ENCODE results near the gene HOXC9. TPM values are rescaled to one million over a fixed set of nuclear protein-coding genes. Genes with fewer than 3 reads are reported as not detected.

Gene HOXC9
- total RNA-seq, 4 donors from 2014 or later: 1.7 to 13.2 (median 1.9) TPM; not detected in 1

GRCh38 chr12:53952871-53953734, 46.9 kb upstream of the HOXC9 start:
- H3K4me3 ChIP-seq: no peak overlapping the region
- H3K27me3 ChIP-seq: peaks cover 0 to 83% of the 10 kb centered on the region in 2 donors
- no peak for DNase-seq
- no peaks in the 10 kb centered on the region for H3K36me3 ChIP-seq
- H3K9me3 ChIP-seq: peaks cover 0 to 10% (median 0%) of the 10 kb centered on the region in 4 donors
- H3K27ac ChIP-seq: no peak overlapping the region
- TF ChIP-seq CTCF (IDR thresholded peaks at IDR 0.05) (no peak), POLR2A (IDR thresholded peaks at IDR 0.05) (no peak)
- H3K4me1 ChIP-seq: peaks cover 0 to 11% (median 2%) of the 10 kb centered on the region in 4 donors

DNA sequence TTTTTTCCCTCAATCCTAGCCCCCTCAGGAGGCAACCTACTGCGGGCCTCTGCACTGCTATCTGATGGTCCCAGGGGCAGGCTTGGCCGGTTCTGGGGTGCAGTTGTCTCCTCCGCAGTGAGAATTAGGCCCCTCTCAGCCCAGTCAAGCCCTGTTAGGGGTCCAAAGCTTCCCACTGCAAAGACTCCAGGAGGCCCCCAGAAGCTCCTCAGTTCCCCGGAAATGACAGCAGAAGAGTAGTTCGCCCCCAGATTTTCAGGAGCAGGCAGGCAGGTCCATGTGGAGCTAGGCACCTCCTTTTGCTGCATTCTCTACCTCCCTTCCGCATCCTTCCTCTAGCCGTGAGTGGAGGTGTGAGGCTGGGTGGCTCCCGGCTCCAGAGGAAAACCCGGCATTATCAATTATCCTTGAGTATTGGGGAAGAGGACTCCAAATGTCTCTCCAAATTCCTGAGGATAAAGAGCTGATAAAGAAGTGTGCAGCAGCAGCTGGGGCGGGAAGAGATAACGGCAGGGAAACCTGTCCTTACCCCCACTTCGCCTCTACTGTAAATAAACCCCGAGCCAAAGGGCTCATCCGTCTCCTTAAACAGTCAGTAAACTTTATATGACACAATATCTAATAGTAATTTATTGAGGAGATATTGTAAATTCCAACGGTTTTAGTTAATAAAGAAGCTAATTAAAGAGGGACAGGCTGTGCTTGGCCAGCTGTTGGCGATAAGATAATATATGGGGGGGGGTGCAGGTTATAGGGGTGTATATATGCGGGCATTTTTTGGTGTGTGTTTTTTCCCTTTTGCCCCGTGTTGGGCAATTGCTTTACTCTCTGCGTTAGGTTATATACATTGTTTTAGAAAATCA, 45.9 kb upstream of the HOXC9 start:
- no peak overlapping the region for H3K27ac ChIP-seq
- no peak for TF ChIP-seq CTCF (IDR thresholded peaks at IDR 0.05)
- no peak for TF ChIP-seq POLR2A (IDR thresholded peaks at IDR 0.05)
- H3K4me1 ChIP-seq: peaks cover 0 to 11% (median 2%) of the 10 kb centered on the region in 4 donors
- no peak for DNase-seq
- peaks cover 0 to 10% (median 0%) of the 10 kb centered on the region in 4 donors for H3K9me3 ChIP-seq
- no peaks in the 10 kb centered on the region for H3K36me3 ChIP-seq
- H3K4me3 ChIP-seq: no peak overlapping the region
- H3K27me3 ChIP-seq: peaks cover 0 to 91% of the 10 kb centered on the region in 2 donors

GRCh38 chr12:53954694-53955035, 45.3 kb upstream of the HOXC9 start, which contains the start of gene HOXC12:
TSS of gene HOXC12 (plus strand) at chr12:53954903. CDS start at chr12:53954930, 27 bp downstream.
- no peaks in the 10 kb centered on the region for H3K36me3 ChIP-seq
- H3K4me1 ChIP-seq: peaks cover 0 to 11% (median 2%) of the 10 kb centered on the region in 4 donors
- no peak within 1 kb of the TSS for H3K4me3 ChIP-seq
- peaks cover 0 to 10% (median 0%) of the 10 kb centered on the region in 4 donors for H3K9me3 ChIP-seq
- H3K27ac ChIP-seq: no peak within 1 kb of the TSS
- TF ChIP-seq POLR2A (IDR thresholded peaks at IDR 0.05): no peak
- TF ChIP-seq CTCF (IDR thresholded peaks at IDR 0.05): no peak
- peaks cover 0 to 94% of the 10 kb centered on the region in 2 donors for H3K27me3 ChIP-seq
- DNase-seq: no peak

DNA sequence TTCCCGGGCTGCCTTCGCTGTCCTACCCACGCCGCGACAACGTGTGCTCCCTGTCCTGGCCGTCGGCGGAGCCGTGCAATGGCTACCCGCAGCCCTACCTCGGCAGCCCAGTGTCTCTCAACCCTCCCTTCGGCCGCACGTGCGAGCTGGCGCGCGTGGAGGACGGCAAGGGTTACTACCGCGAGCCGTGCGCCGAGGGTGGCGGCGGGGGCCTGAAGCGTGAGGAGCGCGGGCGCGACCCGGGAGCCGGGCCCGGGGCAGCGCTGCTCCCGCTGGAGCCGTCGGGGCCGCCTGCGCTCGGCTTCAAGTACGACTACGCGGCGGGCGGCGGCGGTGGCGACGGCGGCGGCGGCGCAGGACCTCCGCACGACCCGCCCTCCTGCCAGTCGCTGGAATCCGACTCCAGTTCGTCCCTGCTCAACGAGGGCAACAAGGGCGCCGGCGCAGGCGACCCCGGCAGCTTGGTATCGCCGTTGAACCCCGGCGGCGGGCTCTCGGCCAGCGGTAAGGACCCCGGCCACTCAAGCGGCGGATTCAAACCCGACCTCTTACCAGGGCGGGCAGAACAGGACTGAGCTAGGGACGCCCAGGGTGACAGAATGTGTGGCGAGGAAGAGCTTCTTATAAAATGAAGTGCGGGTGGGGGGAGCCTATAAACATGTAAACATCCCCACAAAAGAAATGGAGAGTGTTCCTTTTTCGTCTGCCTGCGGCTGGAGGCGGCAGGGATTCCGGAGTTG, 44.8 kb upstream of the HOXC9 start:
- Histone ChIP-seq H3K4me3 (no peak overlapping the region), H3K27me3 (peaks cover 0 to 94% of the 10 kb centered on the region in 2 donors), H3K27ac (no peak overlapping the region), H3K9me3 (peaks cover 0 to 10% (median 0%) of the 10 kb centered on the region in 4 donors), H3K4me1 (peaks cover 0 to 11% (median 2%) of the 10 kb centered on the region in 4 donors), H3K36me3 (no peaks in the 10 kb centered on the region)
- no peak for TF ChIP-seq CTCF (IDR thresholded peaks at IDR 0.05)
- no peak for TF ChIP-seq POLR2A (IDR thresholded peaks at IDR 0.05)
- no peak for DNase-seq

- H3K27me3 ChIP-seq: peaks cover 0 to 94% of the 10 kb centered on the region in 2 donors
- peaks cover 0 to 13% (median 0%) of the 10 kb centered on the region in 4 donors for H3K9me3 ChIP-seq
- H3K4me1 ChIP-seq: peaks cover 0 to 12% (median 2%) of the 10 kb centered on the region in 4 donors
- no peak for DNase-seq
- H3K36me3 ChIP-seq: no peaks in the 10 kb centered on the region
- no peak overlapping the region for H3K4me3 ChIP-seq
- H3K27ac ChIP-seq: no peak overlapping the region
- TF ChIP-seq POLR2A (IDR thresholded peaks at IDR 0.05) (no peak), CTCF (IDR thresholded peaks at IDR 0.05) (no peak)
Measured at GRCh38 chr12:53955776-53956250, 44.1 kb upstream of the HOXC9 start.
